Suppressor macrophage (primary cell): ENCODE measurements around the gene WFDC12.

ENCODE experiments used
- DNase-seq, 4 experiments: peaks; one replicate each; pipeline ENCODE4 v3.0.0-alpha.2; 2020 to 2022

The WFDC12 gene

DNA sequence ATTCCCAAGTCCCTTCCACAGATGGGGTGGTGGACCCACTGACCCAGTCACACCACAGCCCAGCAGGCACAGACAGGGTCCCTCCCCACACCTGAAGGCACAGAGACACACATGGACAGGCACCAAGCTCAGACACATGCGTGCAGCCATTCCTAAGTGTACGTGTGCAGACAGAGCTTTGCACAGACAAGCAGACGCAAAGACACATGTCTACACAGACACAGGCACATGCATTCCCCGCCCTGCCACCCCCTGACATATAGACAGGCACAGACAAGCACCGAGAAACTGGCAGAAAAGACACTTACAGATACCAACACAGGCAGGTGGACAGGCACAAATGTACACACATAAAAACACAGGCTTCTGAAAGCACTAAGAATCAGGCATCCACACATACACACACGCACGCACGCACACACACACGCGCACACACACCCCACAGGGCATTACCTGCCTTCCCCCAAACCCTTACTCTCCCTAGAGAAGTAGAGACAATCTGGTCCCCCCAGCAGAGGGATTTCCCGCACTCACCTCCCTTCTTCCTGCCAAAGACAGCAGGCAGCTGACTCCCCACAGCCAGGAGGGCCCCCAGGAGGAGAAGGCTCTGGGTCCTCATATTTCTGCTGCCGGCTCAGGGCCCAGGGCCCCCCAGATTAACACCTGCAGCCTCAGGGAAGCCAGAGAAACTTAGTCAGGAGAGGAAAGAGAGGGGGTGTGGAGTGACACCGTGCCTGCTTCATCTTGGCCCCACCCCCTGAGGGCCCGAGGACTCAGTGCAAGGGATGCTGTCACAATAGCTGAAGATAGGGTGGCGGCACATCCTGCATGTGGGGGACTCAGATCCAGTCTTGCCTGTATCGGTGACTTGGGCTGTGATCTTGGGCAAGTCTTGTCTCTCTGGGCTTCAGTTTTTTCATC lies 9.5 kb downstream of the WFDC12 start, which contains the start of gene WFDC5:
WFDC5 (minus strand) TSS at position 710 of the 921 bp plus-strand sequence; CDS start at position 619, 91 bp downstream.
- DNase-seq, result no peak

DNA sequence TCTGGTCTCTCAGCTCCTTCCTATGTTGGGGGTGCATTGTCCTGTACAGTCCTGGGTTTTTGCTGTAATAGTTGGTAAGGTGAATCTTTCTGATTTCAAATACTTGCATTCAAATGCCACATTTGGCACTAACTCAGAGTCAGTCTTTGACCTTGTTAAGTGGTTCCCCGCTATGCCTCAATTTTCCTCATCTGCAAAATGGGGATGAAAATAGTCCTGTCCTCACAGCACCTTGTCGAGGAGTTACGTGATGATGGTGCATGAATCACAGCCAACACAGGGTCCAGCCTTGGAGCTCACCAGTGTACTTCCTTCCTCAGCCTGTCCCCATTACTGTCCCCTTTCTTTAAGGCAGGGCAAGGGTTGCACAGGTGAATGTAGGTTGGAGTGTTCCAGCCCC lies 10.4 kb downstream of the WFDC12 start:
- DNase-seq, result no peak

DNA sequence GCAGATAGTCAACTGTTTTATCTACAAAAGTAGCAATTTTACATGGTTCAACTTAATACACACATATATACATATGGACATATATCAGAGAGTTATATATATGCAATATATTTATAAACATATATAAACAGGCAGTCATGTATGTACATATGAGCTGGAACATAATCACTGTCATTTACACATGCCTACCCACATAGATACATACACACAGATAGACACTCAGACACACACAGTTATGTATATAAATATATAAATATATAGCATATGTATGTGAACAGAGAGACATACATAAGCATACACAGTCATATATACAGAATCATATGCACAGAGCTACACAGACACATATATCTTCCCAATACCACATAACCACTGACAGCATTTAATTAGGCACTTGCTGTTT lies 11.5 kb downstream of the WFDC12 start:
- no peak for DNase-seq

DNA sequence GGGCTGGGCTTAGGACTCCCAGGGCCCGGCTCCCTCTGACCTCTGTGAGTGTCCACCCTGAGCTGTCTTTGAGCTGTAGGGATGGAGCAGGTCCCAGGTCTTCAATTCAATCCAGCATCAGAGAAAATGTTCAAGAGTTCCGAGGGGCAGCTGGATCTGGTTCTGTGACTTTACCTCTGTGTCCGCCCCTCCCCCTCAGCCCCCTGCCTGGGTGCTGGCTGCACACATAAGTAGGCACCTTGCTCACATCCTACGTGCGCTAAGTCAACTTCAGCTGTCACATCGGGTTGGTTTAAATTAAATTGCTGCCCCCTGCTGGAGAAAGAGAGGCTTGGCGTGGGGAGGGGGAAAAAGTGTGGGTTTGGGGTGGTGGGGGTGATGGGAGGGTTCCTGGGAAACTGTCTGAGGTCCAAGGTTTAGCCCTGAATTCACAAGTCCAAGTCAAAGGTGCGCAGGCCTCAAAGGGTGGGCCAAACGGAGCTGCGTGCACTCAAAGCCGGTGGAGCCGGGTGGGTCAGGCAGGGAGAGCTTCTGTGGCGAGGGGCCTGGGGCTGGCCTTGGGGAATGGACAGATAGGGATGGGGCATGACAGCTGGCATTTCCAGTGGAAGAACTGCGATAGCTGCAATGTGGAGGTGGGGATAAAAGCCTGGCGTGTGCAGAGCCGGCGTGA lies 12.3 kb downstream of the WFDC12 start:
- peak in 3 of 4 experiments; percentile 11 to 47 (median 27) for DNase-seq

DNA sequence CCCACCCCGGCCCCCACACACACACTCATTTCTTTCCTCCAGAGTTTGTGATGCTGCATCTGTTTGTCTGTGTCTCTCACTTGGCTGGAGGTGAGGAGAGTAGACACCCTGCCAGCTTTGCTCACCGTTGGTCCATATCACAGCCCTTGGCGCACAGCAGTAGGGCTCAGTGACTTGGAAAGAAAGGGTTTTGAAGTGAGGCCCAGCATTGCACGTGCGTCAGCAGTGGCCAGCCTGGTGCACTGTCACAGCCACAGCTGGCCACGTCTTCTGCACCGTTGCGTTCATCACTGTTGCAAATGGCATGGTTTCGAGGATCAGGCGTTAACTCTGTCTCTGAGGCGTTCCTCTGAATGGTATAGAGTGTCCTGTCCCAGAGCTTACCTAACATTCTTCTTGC lies 13.0 kb downstream of the WFDC12 start:
- no peak for DNase-seq

DNA sequence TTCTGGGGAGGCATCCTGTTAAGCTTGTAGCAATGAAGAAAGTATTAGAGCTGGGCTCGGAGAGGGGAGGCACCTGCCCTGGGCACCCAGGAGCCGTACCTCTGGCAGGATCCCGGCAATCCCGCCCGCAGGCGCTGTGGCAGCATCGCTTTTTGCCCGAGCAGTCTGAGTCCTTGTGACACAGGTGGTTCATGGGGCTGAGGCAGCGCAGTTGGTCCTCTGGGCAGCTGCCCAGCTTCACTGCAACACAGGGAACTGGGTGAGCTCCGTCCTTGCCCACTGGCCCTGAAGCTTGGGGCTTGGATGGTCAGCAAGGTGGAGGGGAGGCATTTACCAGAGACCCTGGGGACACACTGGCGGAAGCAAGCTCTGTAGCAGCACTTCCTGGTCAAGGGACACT lies 14.0 kb downstream of the WFDC12 start:
- DNase-seq, result no peak

DNA sequence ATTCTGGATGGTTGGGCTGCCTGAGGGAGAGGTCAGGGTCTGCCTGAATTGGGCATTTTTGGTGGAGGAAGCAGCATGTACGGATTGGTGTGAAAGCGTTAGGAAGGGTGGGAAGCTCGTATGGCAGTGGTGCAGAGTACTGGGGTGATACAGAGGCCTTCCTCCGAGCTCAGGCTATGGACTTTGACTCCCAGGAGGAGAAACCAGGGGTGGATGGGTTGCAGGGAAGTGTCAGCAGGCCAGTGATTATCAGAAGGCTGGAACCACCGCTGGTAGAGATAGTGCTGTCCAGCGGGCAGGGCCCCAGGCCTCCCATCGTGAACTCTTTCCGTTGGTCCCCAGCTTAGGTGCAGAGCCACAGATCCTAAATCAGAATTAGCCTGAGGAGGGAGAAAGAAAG lies 14.6 kb downstream of the WFDC12 start:
- no peak for DNase-seq

DNA sequence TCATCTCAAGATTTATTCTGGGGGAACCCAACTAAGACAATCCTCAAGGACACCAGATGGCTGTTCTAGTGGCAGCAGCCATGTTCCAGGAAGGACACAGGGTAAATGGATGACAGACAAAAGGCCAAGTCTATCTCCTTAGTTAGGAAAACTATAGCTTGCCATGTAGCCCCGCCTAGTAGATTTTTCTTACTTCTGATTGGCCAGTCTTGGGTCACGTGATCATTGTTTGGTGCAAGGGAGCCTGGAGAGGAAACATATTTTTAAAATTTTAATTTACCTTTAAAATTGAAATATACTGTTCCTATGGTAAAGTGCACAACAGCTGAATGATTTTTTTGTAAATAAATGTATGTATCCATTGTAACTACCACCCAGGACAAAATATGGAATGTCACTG lies 18.9 kb downstream of the WFDC12 start:
- no peak for DNase-seq

DNA sequence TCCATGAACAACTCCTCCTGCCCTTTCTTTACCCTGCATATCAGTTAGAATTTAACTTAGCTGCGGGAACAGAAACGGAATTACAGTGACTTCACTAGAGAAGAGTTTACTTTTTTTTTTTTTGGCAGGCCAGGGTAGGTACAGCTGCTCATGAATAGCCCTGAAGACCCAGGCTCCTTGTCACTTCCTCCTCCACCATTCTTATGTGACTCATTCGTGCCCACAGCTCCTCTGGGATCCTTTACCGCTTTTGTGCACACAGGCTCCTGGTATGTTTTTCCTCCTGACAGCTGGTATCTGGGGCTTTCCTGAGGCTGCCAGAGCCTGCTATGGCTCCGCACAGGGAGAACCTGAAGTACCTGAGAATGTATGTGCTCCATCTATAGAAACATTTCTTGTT lies 19.5 kb downstream of the WFDC12 start:
- peak in 1 of 4 experiments; percentile 23 for DNase-seq

DNA sequence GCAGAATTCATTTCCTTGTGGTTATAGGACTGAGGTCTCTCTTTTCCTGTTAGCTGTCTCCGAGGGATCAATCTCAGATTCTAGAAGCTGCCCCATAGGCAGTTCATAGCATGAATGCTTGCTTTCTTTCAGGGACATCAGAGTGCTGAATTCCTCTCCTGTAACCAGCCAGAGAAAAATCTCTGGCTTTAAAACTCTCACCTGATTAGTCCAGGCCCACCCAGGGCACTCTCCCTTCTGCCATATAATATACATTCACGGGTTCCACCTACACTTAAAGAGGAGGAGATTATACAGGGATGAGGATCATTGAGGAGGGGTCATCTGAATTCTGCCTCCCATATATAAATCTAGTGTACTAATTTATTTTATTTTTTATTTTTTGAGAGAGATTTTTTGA lies 21.2 kb downstream of the WFDC12 start:
- DNase-seq, result no peak

DNA sequence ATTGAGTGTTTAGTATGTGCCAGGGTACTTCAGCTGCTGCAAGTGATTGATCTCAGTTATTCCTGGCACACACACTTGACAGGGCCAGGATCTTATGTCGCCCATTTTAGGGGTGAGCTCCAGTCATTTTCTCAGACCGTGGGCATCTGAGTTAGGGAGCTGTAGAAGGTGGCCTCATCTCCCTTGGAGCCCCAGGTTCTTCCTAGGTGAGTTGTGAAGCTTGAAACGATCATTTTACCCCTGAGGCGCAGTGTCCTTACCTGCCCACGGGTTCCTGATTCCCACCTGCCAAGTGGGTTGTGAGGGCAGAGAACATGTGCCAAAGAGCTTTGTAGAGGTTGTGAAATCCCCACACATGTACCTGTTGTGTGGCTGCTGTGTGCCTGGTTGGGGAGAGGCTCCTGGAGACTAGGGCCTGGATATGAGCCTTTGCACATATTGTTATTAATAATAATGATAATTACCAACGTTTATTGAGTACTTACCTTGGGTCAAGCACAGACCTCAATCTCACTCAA lies 22.9 kb downstream of the WFDC12 start:
- no peak for DNase-seq

DNA sequence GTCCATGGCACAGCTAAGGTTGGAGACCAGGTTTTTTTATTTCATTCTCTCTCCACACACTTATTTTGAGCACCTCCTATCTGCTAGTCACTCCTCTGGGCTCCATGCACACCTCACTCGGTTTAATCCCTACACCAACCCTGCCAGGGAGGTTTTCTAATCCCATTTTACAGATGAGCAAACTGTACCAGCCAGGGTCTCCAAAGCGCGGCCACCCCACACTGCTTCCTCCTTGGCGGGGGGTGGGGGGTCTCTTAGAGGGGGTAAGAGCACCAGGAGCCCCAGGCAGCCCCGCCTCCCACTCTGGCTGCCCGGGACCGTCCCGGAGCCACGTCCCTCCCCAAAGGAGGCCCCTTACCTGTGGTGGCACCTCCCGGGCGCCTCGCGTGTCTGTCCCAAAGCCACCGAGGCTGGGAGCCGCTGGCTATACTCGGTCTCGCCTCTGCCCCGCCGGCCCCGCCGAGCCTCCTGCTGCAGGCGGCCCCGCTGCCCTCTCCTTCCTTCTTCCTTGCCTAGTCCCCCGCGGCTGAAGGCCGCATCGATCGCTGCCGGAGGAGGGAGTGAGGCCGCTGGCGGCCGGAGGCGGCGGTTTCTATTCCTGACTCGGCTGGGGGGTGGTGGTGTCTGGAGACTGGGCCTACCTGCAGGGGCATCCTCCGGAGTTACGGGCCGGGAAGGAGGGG lies 23.6 kb downstream of the WFDC12 start, which contains the start of gene KCNS1:
KCNS1 (minus strand) TSS at position 565 of the 683 bp plus-strand sequence. CDS start 1,891 bp downstream, outside the sequence.
- DNase-seq, result peak in 3 of 4 experiments; percentile 14 to 60 (median 41)

DNA sequence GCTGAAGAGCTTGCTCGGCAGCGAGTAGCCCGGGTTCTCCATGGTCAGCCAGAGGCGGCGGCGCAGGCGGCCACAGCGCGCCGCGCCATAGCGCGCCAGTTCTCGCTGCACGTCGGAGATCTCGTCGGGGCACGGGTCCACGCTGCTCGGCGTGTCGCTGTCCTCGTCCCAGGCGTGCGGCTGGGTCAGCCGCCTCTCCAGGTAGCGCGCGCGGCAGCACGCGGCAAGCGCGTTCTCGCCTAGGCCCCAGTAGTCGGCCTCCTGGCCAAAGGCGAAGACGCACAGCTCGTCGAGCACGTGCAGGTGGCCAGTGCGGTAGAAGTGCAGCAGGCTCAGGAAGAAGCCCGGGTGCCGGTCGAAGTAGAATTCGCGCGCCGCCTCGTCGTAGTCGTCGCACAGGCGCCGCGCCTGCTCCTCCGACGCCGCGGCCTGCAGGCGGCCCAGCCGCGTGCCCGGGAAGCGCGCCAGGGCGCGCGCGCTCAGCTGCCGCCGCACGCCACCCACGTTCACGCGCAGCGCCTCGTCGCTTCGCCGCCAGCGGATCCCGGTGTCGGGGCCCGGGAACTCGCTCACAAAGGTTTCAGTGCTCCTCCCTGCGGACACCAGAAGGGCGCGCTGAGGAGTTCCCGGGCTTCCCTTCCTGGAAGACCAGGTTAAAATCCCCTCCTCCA lies 26.0 kb downstream of the WFDC12 start:
- DNase-seq, result peak in 3 of 4 experiments; percentile 16 to 61 (median 49)

DNA sequence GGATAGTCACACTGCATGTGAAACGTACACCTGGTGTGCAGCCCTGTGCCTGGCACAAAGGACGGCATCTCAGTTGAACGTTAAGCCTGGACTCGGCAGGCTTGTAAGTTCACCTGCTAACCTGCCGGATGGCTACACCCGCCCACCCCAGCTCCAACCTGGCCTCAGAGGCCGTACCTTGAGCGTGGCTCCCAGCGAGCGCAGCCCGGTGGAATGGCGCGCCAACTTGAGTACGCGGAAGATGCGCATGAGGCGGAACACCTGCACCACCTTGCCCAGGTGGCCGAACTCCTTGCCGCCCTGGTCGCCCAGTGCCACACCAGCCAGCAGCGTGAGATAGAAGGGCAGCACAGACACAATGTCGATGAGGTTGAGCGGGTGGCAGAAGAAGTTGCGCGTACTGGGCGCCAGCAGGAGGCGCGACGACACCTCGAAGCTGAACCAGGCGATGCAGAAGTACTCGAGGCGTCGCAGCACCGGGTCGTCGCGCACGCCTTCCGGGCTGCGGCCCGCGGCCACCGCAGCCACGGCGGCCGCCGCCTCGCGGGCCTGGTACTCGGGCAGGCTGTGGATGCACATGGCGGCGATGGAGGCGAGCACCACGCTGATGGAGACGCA lies 26.7 kb downstream of the WFDC12 start:
- DNase-seq, result peak; percentile 62 to 84 (median 78)

DNA sequence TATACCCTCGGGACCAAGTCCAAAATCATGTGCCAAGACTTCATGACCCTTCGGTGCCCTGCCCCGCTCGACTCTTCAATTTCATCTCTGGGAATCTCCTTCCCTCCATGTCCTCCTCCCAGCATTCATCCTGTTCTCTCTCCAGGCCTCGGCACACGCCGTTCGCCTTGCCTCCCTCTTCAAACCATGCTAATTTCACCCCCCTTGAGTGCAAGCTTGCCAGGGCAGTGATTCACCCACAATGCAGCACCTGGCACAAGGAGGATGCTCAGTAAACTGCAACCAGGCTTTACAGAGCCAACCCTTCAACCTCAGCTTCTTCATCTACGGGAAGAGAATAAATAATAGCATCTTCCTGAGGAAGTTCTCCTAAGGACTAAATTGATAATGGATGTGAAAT lies 27.5 kb downstream of the WFDC12 start:
- DNase-seq, result no peak

DNA sequence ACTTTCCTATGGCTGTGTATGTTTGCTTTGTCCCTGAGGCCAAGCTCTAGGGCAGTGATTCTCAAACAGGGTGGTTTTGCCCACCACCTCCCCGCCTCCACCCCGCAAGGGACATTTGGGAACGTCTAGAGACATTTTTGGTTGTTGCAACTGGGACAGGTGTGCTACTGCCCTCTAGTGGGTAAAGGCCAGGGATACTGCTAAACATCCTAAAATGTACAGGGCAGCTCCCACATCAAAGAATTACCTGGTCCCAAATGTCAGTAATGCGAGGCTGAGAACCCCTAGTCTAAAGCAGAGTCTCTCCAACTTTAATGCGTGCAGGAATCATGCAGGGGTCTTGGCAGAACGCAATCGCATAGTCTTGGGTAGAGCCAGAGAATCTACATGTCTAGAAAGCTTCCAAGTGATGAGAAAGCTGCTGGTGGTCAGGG lies 28.4 kb downstream of the WFDC12 start:
- peak; percentile 67 to 80 (median 74) for DNase-seq

DNA sequence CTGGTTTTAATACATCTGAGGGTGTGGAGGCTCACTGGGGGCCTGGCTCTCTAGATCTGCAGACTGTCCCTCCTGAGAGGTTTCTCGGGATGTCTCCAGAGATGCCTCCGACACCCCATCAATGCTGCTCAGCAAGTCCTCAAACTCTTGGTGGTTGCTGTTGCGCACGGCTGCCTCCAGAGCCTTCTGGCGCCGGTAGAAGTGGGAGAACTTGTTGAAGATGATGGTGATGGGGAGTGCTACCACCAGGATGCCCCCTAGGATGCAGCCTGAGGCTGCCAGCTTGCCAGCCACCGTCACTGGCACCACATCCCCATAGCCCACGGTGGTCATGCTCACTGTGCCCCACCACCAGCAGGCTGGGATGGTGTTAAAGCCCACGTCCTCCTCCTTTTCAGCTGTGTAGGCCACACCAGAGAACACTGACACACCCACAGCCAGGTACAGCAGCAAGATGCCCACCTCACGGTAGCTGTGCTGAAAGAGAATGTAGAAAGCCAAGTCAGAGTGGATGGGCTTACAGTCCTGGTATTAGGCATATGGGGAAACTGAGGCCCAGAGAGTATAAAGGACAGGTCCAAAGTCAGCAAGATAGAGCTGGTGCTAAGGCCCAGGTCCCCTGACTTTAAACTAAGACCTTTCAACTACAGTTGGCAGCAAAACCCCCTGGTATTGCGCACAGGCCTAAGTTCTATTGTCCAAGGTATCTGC lies 29.2 kb downstream of the WFDC12 start:
- no peak for DNase-seq

DNA sequence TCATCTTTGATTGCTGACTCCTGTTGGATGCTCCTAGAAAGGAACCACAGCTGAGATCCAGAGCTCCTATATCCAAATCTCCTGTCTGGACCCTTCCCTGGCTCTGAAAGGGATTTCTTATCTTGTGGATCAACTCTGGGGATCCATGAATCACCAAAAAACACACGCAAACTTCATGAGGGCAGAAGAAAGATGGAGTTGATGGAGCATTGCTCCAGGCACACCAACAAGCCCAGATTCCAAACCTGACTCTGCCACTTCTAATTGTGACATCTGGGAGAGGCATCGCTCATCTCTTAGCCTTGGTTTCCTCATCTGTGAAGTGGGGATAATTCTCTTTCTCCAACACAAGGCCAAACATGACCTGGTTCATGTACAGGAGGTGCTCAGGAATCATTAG lies 30.1 kb downstream of the WFDC12 start:
- DNase-seq, result no peak

DNA sequence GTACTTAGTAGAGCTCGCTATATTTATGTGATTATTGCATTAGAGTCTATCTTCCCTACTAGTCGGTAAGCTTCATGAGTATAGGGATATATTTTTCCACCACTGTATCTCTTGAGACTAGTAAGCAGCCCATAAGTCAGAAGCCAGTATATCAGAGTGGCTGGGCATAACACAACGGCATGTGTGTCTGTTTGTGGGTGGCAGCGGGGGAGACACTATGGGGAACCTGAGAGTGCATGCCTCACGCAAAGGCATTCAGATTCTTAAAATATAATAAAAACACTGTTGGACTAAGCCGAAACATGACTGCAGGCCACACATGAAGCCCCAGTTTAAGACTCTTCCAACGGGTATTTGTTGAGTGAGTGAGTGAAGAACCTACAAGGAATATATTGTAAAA lies 31.4 kb downstream of the WFDC12 start:
- no peak for DNase-seq

DNA sequence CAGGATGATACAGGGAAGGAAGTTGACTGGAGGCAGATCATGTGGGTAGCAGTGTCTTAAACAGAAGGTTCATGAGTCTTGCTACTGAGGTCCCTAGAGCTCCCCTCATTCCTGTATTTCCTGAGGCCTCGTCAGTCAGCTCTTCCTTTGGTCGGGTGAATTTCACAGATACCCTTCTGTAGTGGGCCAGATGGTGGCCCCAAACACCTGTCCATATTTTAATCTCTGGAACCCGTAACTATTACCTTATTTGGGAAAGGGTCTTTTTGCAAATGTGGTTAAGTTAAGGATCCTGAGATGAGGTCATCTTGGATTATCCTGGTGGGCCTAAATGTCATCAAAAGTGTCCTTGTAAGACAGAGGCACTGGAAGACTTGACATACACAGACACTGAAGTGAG lies 32.9 kb downstream of the WFDC12 start:
- peak in 1 of 4 experiments; percentile 29 for DNase-seq

DNA sequence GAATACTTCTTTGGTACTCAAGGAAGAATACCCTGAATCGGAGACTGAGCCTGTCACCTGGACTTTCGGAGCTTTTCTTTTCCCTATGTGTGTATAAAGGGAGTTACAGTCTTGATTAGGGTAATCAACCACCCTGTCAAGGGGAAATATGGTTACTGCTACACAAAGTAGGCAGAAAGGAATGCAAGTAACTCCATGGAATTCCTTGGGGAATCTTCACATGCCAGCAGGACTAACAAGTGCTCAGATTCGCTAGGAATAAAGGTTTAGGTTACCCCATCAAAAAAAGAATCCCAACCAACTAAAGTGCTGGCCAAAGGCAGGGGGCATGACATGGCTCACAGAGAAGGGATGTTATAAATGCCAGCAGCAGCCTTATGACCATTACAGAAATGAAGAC lies 33.8 kb downstream of the WFDC12 start:
- no peak for DNase-seq
